Spleen (tissue), 7 donors: ENCODE data around the gene NUDT14.

Experiments used
- POLR2A ChIP-seq, 3 donors: fragments of 450-650 bp; IDR thresholded peaks; one replicate each; pipeline ENCODE4 v1.5.1; 2017; ENCODE audit warnings: antibody characterized with exemption in 3 of 3, mild to moderate bottlenecking in 1 of 3
- POLR2AphosphoS5 ChIP-seq, 3 donors: sonication (generic); formaldehyde crosslinking; IDR thresholded peaks; one replicate each; pipeline ENCODE4 v1.5.1; 2017; ENCODE audit warnings: antibody characterized with exemption in 3 of 3
- TF ChIP-seq, protein P1 (sequence below), 11 experiments: fragments of 200-600 bp in 7 of 11; fragments of 450-650 bp in 4 of 11; sonication (generic) in 4 of 11; IDR thresholded peaks in 8 of 11; conservative IDR thresholded peaks in 3 of 11; 1 replicate in 7 of 11; 2 replicates in 4 of 11; pipeline versions ENCODE4 v1.4.0 to v1.8.0; 2016 to 2021; ENCODE audit warnings: antibody characterized with exemption in 11 of 11, inconsistent platforms in 4 of 11, mild to moderate bottlenecking in 1 of 11
- donor health status: DM: no; HTN: no; CAD: no; lungs with moderate emphysema.
- donor health status: DM: no; HTN: no; CAD: no.
- donor health status: DM: no; HTN: no; CAD: no.

DNA sequence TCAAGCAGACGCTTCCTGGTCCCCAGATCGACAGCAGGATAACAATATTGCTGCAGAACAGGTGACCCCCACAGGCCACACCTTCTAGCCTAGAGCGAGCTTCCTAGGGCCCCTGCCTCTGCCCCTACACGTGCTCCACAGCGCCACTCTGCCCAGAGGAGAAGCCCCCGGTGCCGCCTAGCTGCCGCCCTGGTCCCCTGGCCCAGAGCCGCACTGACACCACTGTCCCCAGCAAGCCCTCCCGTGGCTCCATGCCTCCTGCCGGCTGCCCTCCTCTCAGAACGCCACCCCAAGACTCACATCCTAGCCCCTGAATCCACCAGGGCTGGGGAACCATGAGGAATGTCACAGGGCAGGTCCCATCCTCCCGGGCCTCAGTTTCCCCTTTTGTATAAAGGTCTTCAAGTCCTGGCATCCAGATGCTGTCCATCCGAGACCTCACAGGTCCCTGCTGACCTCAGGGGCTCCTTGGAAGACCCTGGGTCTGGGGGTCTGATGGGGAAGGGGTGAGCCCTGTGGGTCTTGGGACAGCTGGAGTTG is 43.6 kb downstream of the NUDT14 start:
- TF ChIP-seq, protein P1, sequence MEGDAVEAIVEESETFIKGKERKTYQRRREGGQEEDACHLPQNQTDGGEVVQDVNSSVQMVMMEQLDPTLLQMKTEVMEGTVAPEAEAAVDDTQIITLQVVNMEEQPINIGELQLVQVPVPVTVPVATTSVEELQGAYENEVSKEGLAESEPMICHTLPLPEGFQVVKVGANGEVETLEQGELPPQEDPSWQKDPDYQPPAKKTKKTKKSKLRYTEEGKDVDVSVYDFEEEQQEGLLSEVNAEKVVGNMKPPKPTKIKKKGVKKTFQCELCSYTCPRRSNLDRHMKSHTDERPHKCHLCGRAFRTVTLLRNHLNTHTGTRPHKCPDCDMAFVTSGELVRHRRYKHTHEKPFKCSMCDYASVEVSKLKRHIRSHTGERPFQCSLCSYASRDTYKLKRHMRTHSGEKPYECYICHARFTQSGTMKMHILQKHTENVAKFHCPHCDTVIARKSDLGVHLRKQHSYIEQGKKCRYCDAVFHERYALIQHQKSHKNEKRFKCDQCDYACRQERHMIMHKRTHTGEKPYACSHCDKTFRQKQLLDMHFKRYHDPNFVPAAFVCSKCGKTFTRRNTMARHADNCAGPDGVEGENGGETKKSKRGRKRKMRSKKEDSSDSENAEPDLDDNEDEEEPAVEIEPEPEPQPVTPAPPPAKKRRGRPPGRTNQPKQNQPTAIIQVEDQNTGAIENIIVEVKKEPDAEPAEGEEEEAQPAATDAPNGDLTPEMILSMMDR (IDR thresholded peaks at IDR 0.05 in 8 of 11, conservative IDR thresholded peaks at IDR 0.05 in 3 of 11): no peak
- TF ChIP-seq POLR2A (IDR thresholded peaks at IDR 0.05) (no peak), POLR2AphosphoS5 (IDR thresholded peaks at IDR 0.05) (no peak)
